ENCODE results near the gene BCL2.
"Not testable (repeated sequence)": the region's sequence is repeated elsewhere in the genome, so short reads cannot be mapped to it uniquely, and the experiment has no call there.

BCL2 gene

DNA sequence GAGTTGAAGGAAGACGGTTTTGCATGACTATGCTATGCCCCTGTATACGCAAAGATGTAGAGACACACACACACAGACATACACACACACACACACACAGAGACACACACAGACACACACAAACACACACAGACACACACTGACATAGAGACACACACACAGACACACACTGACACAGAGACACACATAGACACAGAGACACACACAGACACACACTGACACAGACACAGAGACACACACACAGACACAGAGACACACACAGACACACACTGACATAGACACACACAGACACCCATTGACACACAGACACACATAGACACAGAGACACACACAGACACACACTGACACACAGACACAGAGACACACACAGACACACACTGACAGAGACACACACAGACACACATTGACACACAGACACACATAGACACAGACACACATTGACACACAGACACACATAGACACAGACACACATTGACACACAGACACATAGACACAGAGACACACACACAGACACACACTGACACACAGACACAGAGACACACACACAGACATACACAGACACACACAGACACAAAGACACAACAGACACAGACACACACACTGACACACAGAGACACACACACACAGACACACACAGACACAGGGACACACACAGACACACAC, 121.3 kb downstream of the BCL2 start:
- no peak for DNase-seq

DNA sequence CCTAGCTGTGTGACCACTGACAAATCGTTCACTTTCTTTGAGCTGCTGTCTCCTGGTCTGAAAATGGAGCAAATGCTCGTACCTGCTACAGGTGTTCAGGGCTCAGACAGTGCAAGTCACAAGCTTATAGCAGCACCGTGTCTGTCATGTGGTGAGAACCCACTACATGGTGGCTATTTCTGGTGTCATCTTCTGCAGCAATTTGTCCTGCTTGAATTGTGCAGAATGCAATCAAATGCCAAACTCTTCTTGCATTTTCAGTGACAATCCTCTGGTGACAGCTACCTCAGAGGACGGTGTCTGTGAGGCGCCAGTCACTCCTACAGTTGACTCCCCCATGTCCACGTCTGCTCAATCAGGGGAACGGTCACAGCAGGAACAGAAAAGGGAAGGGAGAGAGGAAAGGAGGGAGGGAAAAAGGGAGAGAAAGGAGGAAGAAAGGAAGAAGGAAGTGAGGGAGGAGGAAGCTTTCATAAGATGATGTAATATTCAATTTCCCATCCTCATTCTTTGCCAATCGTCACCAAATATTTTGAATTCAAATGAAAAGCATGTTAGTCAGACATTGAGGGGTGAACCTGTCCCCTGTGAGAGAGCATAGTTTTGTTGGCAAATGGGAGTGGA, 122.2 kb downstream of the BCL2 start:
- no peak for DNase-seq

DNA sequence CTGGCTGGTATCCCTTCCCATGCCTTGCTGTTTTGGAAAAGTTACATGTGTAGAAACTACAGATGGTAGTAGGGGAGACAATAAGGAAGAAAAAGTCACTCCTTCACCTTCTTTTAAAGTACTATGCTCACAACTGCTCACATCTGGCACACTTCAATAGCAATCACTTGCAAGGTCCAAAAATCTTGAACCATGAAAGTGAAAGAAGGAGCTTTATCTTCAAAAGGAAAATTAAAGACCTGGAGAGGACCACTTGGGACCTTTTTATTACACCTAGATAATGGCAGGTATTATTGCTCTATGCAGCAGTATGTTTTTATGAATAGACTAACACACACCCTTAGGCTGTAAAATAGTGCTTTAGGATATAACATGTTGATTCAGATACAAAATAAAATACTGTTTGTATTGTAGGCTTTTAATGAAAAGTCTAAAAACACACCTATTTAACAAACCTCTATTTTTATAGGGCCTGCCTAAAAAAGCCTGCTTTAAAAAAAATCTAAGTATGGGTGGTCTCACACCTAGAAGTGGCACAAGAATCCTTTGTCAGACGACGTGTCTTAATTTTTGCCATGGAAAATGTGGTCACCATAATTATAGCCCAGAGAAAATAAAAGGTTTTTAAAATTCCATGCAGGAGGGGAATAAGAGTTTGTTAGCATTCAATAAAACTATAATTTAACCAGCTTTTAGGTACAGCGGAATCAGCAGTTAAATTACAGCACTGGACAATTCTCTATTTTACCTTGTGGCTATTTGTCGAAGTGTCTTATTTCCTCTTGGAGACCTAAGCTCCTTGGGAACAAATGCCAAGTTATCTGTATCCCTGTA, 124.0 kb downstream of the BCL2 start:
- no peak for DNase-seq

DNA sequence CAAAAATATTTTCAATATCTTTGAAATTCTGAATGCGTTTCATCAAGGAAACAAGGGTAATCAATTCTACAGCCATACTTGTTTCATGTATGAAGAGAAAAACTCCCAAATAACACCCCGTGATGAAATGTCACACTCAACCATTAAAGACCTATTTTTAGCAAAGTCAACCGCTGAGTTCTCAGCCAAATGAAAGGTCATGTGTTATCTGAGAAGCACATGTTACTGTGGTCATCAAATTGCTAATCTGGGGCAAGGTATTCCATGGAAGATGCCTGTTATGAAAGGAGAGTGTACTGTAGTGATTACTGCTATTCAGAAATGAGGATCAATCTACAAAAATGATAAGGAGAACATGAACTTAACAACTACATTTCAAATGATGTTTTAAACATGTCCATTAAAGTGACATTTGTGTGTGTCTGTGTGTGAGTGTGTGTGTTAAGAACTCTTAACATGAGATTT, 126.7 kb downstream of the BCL2 start:
- DNase-seq = no peak

DNA sequence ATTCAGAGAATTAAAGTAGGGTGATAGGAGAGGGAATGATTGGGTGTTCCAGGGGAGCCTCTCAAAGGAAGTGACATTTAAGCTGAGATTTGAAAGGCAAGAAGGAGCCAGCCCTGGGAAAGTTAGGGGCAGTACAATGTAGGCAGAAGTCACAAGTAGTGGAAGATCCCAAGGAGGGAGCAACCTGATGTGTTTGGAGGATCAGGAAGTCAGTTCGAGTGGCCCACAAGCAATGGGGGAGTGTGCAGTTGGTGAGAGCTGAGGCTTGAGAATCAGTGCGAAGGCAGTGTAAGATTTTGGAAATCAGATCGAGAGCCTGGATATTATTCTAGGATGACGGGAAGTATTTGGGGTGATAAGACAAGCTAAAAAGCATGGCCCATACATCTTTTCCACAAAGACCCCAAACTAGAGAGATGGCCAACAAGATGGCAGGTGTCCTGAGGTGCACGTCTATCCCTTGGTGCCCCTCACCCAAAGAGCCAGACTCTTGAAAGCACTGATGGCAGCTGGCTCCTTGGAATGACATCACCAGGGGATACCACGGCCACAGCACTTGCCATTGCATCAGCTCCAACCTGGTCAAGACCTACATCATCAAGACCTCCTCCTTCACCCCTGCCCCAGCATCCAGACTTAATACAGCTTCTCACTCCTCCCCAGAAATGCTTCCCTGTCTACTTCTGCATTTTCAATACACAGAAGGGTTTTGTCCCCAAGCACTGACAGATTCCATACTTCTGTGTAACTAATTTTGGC, 127.3 kb downstream of the BCL2 start:
- DNase-seq = no peak

DNA sequence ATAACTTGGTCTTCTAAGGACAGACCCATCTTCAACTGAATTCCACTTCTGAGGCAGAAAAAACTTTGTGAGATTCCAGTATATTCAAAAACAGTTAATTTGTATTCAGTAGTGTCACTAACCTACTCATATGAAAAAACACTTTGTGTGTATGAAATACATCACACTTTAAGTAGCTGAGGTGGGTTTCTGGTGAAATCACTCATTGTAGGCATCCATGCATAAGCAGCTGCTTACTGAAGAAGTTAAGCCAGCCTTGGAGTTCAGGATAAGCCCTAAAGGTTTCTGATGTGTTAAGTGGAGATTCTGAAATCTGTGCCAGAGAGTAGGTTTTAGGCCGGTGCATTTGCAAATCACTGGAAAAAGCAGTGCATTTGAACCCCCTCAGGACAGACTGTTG, 128.2 kb downstream of the BCL2 start:
- no peak for DNase-seq

DNA sequence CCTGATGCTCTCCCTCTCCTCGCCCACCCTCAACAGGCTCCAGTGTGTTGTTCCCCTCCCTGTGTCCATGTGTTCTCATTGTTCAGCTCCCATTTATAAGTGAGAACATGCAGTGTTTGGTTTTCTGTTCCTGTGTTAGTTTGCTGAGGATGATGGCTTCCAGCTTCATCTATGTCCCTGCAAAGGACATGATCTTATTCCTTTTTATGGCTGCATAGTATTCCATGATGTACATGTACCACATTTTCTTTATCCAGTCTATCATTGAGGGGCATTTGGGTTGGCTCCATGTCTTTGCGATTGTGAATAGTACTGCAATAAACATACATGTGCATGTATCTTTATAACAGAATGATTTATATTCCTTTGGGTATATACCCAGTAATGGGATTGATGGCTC, 128.7 kb downstream of the BCL2 start:
- not testable (repeated sequence) for DNase-seq

DNA sequence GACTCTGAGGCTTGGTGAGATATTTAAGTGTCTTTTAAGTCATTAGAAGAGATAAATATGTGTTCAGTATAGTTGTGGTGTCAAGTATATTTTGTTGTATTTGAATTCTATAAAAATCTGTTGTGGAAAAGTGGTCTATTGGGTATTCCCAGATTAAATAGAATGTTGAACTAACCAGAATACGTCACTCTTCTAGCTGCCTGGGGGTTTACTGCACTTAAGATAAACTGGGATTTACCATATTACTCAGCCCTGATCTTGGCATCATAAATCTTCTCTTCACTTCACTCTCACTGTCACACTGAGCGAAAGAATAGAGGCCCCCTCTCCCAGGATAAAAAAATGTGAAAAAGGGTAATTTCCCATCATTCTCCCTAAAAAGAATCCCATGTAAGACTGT, 129.8 kb downstream of the BCL2 start:
- no peak for DNase-seq

DNA sequence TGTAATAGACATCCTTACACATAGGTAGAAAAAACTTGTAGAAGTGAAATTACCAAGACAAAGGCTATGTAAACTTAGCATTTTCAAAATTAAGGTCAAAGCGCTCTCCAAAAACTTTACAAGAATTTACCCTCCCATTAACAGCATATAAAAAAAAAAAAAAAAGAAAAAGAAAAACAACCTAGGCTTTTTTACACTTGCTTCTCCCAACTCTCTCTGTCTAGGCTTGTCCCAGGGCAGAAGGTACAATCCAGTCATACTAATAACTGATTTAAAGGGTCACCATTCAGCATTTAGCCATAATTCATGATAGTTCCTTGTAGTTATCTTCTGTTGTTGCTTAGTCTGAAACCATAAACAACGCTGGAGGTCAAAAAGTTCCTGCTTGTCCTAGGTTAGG, 130.5 kb downstream of the BCL2 start:
- no peak for DNase-seq

DNA sequence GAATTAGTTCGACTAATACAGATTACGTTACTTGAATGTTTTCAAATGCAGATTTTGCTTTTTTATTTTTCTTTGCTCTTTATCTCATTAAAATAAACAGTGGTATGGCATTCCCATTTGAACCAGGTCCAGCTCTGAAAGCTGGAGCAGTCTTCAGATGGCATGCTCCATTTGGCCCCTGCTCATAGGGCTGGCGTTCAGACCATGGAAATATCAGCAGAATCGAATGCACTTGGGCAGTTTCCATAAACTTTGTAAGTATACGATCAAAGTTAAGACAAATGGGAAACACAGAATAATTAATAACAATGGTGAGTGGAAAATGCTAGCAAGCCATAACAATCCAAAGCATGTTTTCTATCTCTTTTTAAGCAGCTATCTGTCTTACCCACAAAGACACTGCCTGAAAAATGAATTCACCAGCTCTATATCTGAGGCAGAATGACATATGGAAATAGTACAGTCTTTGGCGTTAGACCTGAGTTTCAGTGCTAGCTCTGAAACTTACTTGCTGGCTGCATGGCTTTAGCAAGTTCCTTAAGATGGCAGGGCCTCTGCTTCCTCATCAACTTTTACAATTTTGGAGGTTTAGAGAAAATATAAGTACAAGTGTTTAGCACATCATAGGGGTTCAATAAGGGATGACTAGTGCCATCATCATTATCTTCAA, 131.6 kb downstream of the BCL2 start:
- DNase-seq = no peak

DNA sequence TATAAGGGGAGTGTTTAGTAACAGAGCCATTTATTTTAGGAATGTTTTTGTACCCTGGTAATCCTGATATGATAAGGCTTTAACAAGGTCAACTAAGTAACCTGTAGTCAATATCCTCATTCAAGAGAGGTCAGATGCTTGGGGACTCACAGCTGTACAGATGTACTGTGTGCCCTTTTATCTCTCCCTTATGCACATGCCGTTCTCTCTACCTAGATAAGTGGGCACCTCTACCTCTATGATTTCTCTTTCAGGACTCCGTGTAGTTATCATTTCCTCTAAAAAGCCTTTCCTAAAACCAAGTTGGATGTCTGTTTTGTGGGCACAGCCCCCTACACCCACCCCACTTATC, 132.4 kb downstream of the BCL2 start:
- no peak for DNase-seq

DNA sequence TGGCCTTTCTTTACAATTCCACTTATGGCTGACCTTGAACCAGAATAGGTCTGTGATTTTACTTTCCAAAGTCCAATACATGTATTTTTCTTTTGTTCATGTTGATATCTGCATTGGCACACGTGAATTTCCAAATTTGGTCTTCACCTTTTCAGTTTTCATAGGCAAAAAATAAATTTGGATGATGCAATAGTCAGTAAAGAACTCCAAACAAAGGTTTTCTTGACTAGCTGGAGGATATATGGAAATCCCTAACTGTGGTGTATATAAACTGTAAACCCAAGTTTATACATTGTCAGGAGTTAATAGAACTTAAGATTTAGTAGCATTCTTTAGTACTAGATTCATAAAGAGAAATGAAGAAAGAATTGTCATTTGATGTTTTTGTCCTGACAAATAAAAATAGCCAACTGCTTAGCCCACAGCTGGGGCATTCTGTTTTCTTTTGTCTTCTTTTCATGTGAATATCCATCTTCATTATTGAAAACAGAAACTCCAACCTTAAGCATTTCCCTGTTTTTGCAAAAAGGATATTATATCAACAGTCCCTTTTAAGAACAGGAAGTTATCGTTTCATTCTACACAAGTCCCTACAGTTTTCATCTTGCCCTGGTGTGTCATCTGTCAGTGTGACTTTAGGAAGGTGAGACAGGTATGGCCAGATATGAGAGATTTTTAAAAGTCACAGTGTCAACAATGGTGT, 132.9 kb downstream of the BCL2 start:
- no peak for DNase-seq

DNA sequence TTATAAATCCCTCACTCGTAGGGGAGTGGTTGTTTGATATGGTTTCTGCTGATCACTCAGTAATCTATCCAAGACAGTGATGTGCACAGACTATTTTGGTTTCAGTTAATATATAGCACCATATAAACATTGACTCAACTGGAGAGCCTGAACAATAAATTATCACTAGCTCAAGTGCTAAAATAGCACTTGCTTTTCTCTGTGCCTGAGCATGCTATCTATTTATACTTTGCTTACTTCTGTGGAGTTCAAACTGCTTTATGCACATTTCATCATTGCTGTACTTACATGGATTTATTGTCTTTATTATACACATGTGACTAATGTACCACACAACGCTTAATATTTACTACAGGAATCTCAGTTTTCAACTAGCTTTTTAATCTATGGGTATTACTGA, 133.6 kb downstream of the BCL2 start:
- DNase-seq = no peak

DNA sequence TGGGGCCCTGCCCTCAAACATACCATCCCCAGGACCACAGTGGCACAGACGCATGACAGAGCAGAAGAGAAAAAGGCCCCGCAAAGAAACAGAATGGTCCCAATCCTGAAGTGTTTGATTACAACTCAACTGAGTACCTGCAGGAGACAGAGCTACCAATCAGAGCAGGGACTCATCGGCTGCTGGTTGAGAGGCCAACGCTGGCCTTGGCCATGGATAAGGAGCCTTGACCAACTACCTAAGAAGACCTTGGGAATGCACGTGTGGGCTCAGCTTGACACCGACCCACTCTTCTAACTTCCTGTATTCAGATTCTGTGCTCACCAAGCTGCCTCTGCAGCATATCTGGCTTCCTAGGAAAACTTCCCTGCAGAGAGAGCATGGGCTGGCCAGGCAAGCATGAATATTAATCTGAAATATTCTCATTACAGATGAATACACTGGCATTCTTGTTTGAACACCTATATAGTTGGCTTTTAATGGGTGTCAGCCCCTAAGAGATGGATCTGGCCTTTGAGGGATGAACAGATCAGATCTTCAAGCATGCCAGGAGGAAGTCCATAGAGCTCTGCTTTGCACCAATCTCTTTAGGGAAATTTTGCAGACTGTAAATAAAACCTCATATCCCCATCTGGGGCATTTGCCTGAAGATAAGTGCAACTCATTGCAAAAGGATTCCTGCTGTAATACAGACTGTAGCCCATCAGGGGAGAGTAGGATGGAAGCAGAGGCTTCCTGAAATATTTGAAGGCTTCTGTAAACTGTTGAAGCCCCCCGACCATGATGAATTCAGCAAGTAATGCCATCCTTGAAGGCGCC, 135.4 kb downstream of the BCL2 start:
- DNase-seq = no peak

DNA sequence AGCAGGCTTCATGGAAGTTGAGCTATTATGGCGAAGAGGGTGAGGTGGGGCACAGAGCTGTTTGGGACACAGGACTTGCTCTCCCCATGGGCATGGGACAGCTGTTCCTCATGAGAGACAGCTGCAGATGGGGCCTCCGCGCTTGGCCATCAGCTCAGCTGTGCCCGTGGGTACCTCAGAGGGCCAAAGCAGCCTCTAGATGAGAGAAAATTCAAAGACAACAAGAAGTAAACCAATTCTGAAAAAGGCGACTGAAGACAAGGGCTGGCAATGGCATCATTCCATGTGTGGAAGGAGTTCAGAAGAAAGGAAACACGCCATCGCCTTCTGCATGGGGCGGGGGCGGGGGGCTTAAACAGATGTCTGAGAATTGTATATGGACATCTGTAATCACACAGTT, 136.2 kb downstream of the BCL2 start:
- DNase-seq = no peak

DNA sequence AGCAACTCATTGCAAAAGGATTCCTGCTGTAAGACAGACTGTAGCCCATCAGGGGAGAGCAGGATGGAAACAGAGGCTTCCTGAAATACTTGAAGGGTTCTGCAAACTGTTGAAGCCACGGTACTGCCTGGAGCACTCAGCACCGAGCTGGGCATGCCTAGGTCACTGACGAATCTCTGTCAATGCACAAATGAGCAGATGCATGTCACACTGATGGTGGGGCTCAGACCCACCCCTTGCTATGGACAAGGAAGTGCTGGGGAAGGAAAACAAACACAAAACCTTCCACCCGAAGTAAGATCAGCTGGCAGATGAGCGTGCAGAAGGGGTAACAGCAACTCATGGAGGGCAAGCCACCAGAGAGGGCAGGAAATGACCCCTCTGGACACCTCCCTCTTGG, 136.7 kb downstream of the BCL2 start:
- no peak for DNase-seq

DNA sequence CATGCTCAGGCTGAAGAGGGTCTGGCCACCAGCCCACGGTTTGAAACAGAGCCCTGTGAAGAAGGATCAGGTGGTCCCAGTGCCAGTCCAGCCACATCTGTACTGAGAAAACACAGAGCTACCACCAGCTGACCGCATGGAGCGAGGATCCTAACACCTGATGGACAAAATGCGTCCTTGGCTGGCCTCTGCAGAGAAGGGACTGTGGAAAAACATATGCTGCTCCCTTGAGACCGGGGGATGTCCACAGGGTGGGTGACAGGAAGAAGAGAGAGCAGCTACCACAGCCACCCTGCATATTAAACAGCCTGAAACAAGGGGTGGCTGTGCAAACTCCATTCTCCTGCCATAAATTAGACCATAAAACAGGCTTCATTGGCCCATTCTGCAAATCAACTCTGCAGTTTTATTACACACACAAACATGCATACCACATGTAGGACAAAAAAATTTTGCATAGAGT, 137.2 kb downstream of the BCL2 start:
- no peak for DNase-seq

DNA sequence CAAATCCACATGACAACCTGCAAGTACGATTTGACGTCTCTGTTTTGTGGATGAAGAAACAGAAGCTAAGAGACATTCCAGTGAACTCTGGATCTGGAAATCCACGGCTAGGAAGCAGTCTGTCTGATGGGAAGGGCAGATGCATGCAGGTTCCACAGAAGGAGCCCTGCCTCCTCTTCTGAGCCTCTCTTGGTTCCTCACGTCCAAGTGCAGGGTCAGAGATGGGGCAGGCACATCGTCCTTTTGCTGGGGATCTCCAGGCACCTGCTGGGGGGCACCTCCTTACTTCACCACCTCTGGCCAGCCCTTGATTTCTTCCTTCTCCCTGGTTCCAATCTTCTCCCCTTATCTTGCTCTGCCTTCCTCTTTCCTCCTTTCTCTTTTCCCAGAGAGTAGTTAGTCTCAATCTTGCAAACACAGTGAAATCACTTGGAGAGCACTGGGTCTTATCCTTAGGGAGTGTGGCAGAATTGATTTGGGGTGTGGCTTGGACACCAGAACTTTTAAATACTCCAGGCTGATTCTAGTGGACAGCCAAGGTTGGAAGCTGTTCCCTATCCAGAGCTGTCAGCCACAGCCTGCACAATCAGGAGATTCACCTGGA, 137.8 kb downstream of the BCL2 start:
- no peak for DNase-seq

DNA sequence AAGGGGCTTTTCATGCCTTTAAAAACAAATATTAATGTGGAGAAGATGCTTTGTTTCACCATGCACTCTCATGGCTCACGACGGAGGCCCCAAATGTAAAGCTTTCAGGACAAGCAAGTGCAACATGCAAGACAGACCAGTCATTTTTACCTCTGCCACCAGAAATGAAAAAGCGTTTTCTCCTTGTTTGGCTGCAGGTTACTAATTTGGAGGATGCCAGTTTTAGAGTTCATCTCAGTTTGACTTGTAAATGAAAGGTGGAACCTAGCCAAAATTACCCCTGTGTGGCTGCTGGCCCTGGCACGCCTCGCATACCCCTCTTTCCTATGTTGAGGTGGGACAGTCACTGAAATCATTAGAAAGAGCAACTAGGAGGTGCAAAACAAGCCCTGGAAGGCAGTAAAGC, 138.6 kb downstream of the BCL2 start:
- no peak for DNase-seq

DNA sequence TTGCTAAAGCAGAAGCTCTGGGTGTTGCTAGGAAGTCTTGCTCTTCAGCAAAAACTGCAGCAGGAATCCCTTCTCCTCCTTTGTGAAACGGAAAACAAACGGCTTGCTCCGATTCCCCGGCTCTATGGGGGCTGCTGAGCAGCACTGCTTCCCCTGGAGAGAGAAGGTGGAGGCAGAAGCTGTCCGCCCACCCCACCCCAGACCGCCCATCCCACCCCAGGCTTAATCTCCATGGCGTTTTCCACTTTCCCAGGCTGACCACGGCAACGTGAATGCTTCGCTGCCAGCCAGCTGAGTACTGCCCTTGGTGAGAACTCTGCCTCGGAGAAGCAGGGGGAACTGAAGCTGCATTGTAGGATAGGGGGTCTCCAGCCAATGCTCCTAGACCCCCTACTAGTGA, 139.2 kb downstream of the BCL2 start:
- DNase-seq = no peak

DNA sequence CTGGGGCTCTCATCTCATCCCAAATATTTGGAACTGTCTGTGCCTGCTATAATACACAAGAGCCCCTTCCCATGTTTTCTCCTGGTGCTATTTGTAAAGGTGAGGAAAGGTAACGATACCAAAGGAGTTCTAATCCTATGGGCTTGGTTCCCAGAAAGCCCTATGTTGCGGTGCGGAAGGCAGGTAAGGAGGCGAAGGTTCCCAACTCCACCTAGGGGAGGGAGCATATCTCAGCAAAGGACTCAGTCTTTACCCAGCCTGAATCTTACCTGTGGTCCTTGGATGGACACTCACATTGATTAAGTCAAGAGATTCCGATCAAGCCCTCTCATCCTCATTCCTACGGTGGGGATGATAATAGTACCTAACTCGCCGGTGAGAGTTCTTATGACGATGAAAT, 140.1 kb downstream of the BCL2 start:
- no peak for DNase-seq
